Renal cortex interstitium (tissue), 11 donors: Measurements from ENCODE around the gene VASN. TPM values are rescaled to one million over a fixed set of nuclear protein-coding genes. Genes with fewer than 3 reads are reported as not detected.

ENCODE experiments used
- DNase-seq, 11 donors: peaks; one replicate each; pipeline ENCODE4 v3.0.0-alpha.2; 2013; ENCODE audit warnings: low read depth in 9 of 11, low spot score in 4 of 11; ENCODE audit errors: extremely low read depth in 1 of 11
- polyA plus RNA-seq, 3 donors: library from polyadenylated mRNA; unstranded; fragments of 120-200 nt; gene quantifications; one replicate each; pipeline ENCODE4 v1.2.1, GENCODE V29; 2013; ENCODE audit not compliant: insufficient read length in 3 of 3

Gene VASN
- polyA plus RNA-seq, 3 donors, result 30.0 to 64.1 (median 57.5) TPM

DNA sequence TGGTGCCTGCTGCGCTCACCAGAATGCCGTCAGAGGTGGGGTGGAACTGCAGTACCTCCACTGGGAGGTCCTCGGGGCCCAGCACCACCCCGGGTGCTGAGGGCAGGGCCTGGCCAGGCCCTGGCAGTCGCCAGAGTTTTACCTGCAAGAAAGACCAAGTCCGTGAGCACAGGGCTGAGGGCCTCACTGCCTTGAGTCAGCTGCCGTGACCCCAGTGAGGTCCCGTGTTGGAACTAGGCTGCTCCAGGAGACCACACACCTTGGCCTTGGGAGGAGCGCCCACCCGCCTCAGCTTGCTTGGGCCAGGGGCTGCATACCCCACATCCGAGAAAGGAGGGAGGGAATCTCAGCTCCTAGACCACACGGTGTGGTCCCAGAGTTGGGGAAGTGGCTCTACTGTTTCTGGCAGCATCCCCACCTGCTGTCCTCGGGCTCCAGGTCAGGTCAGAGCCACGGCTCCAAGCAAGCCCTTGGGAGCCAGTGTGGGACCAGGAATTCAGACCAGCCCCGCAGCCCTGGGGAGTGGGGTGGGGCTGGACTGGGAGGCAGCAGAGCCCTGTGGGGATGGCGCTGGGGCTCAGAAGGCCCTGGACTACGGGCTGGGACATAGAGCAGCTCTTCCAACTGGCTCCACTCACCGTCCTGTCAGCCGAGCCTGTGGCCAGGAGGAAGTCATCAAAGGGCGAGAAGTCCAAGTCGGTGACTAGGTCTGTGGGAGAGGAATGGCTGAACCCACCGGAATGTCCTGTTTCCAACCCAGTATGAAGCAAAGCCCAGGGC lies 36.1 kb downstream of the VASN start:
- no peak for DNase-seq

DNA sequence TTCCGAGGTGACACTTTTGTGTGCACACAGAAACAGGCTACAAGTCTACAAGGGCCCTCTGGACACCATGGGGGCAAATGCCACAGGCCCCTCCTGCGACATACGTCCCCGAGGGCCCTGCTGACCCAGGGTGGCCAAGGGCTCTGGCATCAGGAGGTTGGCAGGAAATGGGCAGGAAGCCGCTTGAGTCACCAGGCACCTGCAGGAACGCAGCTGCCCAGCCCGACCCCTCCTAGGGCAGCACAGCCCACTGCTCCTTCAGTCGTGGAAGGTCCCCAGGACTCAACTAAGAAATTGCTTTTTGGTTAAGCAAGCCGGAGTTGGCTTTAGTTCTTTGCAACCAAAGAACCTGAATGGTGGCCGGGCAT lies 36.7 kb downstream of the VASN start:
- no peak for DNase-seq

DNA sequence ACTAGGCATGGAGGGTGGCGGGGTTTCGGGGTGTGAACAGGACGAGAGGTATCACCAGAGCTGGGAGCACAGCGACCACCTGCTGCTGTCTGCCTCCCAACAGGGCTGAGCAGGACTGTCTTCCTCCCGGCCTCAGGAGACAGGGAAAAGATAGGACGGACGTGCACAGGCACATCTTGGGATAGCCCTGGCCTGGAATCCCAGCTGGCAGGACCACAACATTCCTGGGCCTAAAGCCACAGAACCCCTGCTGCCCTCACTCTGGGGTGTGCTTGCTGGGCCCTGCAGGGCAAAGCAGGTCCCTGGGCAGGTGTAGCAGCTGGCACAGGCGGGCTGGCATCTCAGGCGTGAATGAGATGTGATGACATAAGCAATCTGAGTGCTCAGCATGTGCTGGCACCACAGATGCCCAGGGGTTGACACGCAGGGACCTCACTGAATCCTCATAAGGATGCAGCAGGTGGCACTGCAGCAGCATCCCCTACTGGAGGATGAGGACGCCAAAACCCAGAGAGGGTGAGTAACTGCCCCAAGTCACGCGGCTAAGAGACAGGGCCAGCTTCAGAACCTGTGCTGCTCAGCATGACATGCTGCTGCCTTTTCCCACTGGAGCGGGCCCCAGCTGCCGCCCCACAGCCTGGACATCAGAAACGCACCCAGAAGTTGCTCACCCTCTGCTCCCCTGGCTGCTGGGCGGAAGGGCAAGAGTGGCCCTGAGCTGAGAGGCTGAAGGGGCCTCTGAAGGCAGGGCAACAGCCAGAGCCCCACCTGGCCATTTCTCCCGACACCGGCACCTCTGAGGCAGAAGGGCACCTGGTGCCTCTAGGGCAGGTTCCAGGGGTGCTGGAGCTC lies 37.7 kb downstream of the VASN start:
- no peak for DNase-seq

DNA sequence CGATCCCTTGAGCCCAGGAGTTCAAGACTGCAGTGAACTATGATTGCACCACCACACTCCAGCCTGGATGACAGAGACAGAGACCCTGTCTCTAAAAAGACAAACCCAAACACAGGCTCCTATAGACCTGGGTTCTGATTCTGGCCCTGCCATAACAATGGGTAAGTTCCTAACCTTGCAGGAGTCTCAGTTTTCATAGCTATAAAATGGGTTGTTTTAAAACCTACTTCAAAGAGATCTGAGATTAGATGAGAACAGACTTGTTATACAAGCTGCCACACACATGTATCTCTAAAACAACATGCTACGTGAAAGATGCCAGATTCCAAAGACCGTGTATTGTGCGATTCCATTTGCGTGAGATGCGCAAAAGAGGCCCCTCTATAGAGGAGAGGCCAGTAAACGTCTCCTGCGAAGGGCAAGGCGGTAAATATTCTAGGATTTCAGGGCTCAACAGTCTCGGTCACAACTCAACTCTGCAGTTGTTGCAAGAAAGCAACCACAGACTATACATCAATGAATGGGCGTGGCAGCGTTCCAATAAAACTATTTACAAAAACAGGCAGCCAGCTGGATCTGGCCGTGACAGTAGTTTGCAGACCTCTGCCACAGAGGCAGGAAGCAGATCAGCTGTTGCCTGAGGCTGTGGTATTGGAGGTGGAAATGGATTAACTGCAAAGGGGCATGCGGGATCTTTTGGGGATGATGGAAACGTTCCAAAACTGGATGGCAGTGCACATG lies 38.9 kb downstream of the VASN start:
- DNase-seq, result peak in 6 of 11 donors; percentile 61 to 84 (median 75)

DNA sequence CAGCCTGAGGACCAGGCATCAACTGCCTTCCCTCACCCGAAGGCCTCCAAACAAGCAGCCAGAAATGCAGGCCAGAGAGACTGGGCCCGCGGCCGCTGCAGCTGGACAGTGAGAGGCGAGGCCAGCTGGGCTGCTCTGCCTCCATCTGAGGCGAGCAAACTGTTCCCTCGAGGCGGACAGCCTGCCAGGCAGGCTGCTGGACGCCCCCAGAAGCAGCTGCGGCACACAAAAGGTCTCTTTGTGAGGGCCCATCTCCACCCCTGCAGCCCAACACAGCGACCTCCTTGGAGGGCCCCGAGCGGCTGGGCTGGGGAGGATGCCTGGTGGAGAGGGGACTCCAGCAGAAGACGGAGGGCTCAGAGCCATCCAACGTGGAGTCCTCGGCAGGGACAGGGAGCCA lies 40.0 kb downstream of the VASN start:
- DNase-seq, result no peak

DNA sequence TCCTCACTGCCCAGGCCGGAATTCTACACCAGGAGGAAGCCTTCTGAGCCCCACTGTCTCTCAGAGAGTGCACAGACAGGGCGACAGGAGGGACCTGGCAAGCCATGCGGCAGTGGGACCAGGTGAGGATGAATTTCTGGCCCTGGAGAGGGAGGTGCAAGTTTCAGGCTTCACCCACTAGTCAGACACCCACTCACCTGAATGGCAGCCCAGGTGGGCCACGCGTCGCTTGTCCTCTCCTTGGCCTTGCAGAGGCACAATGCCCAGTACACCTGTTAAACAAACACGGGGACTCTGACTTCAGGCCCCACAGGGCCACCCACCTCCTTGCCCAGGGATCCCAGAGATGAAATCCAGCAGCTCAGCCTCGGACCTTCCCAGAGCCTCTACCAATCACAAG lies 40.5 kb downstream of the VASN start:
- DNase-seq, result no peak

DNA sequence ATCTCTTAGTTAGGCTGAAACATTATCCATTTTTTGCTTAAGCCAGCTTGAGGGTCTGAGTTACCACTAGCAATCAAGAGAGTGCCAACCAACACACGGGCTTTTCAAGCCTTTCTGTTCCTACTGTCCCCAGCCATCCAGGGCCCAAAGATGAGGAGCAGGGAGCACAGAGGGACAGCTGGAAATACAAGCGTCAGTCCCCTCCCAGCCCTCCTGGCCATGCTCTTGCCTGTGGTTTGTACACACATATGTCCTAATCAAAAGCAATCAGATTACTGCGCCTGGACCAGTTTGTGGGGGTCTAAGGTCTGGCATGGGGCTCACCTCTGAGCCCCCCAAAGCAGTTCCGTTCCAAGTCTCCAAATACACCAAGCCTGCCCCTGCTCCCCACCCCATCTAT lies 41.2 kb downstream of the VASN start:
- no peak for DNase-seq

DNA sequence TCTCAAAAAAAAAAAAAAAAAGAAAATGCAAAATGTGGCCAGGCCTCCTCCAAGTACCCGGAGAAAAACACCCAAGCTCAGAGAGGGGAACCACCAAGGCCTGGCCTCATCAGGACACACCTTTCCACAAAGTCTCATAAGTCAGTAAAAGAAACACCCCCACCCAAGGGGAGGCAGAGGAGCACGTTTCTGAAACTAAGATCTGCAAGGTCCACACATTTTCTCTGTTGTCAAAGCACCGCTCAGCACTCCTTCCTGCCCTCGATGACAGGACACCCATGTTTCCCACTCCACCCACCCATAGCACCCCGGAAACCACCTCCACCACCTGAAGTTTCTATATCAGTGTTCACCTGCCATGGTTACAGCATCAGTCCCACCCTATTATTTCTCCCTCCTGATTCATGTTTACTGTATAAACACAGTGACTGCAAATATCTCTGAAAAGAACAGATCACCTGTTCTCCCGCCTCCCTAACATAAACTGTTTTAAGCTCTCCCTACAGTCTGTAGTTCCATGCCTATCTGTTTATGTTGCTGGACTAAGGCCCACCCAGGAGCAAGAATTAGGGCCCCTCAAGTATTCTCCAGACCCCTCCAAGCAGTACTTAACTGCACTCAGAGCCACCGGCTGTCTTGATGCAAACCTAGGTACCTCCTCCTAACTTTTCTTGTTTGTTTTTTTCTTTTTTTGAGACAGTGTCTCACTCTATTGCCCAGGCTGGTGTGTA lies 42.7 kb downstream of the VASN start:
- no peak for DNase-seq

DNA sequence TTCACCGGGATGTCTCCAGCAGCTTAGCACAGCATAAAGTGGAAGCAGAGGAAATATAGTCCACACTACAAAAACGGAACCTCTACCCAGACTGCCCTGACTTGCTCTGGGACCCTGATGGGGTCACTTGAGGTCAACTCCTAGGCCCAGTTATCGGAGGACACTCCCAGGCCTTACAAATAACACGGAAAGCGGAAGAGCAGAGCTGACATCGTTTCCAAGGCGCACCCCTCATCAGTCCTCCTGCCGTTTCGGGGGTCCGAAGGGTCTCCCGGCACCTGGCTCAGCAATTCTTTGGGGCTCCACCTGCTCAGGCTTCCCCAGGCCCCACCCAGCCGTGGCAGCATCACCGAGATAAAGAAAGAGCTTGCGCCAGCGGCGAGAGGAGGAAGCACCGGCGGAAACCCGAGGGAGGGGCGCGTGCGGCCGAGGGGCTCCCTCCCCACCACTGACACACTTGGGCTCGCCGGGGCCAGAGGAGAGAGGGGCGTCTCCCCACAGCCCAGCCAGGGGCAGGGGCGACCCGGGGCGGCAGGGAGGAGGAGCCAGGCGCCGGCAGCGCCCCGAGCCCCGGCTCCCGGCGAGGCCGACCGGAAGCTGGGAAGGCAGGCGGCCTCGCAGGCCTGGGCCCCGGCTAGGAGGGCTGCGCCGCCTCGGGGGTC lies 44.0 kb downstream of the VASN start:
- DNase-seq, result no peak

DNA sequence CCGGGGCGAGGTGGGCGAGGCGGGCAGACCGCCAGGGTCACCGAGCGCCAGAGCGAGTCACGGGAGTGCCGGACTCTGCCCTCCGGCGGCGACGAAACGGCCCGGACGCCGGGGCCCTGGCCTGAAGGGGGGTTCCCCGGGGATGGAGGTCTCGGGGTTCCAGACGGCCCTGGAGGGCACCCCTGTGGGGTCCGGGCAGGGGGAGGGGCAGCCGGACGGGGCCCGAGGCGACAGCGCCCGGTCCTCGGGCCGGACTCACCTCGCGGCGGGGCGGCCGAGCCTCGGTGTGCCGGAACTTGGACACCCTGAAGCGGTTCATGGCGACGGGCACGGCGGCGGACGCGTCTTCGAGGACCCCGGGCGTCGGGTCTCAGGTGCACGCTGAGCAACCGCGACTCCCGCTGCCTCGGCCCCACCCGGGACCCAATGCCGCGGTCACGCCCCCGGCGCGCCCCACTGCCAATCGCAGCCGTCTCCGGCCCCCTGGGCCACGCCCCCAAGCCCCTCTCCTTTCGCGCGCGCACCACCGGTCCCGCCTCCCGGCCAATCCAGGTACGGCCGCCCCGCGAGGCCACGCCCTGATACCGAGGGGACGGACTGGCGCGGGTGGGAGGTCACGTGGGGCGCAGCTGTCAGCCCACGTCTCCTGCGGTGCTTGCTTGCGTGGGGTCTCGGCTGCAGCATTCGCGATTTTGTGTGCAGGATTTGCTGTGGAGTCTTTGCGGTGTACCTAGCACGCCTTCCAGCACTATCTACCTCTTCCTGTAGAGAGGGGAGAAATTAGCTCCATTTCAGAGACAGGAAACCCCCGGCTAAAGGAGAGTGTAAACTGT lies 44.8 kb downstream of the VASN start, which contains the start of gene CORO7:
Gene CORO7, minus strand, starts transcription at position 397 of the 833 bp plus-strand sequence. Its CDS starts 78 bp downstream, at position 319.
- peak in 9 of 11 donors; percentile 68 to 87 (median 82) for DNase-seq

DNA sequence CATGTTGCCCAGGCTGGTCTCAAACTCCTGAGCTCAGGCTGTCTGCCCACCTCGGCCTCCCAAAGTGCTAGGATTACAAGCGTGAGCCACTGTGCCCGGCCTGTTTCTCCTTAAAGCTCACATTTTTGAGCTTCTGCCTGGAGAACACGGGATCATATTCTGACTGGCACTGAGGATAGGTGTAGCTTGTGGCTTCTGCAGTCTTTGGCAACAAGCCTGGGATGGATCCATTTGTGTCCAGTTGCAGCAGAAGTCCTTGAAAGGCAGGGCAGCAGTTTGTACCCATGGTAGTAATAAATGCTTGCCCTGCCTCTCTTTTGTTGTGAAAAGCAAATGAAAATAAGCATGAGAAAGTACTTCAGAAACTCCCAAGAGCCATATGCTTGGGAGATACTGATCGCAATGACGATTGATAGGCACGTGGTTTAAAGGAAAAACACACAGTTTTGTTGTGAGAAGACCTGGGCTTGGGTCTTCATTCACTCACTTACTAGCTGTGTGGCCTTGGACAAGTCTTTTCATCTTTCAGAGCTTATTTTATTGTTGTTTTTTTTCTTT lies 47.8 kb downstream of the VASN start:
- DNase-seq, result no peak

DNA sequence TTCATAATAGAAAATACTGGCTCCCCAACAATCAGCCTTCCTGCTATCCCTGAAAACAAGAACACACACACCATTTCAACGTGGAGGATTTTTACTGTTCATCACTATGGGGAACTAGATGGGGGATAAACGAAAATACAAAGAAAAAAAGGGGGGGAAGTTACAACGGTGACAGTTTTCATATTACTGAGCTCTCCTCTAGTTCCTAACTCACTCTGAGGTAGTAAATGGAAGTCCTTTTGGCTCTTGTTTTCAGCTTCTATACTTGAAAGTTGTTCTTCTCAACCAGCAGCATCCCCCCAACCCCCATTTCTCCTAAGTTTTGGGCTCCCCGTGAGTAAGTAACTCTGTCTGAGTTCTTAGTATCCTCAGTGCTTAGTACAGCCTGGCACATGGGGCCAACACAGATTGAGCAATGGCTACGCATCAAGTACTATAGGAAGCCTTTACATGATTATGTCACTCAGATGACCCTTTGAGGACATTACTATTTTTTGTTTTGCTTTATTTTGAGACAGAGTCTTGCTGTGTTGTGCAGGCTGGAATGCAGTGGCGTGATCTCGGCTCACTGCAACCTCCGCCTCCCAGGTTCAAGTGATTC lies 49.0 kb downstream of the VASN start:
- no peak for DNase-seq

DNA sequence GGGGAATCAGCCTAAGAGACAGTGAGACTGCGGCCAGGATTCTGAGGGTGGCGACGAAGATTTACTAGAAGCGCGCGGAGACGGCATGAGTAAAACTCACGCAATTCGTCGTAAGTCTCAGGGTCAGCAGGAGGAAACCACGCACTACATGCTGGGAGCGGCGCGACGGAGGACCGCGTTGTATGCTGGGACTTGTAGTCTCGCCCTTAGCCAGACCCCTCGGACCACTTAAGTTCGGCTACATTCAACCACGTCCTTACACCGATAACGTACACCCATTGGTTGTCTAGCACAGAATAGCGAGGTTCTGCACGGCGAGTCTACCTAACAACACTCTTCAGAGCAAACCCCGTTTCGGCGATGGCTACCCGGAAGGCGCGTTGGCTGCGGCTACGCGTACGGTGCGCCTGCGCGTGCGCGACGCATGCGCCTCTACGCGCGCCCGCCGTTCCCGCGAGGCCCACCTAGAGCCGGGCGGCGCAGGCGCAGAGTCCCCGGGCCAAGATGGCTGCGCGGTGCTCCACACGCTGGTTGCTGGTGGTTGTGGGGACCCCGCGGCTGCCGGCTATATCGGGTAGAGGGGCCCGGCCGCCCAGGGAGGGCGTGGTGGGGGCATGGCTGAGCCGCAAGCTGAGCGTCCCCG lies 53.9 kb downstream of the VASN start, which contains the start of gene DNAJA3:
Gene DNAJA3, plus strand, starts transcription at position 491 of the 643 bp plus-strand sequence. Its CDS starts 14 bp downstream, at position 505.
- peak; percentile 77 to 95 (median 91) for DNase-seq

DNA sequence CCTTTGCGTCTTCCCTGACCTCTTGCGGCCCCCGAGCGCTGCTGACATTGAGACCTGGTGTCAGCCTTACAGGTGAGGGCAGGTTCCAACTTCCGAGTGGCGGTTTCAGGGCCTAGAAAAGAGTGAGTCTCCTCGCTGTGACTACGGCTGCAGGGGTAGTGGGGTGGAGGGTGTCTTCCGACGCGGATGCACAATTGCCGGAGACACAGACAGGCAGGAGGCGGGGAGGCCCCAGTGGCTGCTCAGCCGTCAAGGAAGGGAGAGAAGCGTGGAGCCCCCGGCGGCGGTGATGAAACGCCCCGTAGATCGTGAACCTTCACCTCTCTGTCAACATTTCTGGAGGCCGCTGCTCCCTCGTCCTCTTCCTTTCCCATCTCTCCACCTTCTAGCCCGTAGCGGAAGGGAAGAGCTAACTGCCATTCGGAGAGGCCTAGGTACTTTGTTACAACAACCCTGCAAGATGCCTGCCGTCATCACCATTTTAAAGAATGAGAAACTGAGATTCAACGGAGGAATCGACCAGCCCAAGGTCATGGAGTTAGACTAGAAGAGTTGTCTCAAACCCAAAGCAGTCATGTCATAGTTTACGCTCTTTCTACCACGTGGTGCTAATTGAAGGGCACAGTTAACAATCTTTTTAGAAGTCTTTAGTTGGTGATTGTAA lies 54.5 kb downstream of the VASN start:
- no peak for DNase-seq

DNA sequence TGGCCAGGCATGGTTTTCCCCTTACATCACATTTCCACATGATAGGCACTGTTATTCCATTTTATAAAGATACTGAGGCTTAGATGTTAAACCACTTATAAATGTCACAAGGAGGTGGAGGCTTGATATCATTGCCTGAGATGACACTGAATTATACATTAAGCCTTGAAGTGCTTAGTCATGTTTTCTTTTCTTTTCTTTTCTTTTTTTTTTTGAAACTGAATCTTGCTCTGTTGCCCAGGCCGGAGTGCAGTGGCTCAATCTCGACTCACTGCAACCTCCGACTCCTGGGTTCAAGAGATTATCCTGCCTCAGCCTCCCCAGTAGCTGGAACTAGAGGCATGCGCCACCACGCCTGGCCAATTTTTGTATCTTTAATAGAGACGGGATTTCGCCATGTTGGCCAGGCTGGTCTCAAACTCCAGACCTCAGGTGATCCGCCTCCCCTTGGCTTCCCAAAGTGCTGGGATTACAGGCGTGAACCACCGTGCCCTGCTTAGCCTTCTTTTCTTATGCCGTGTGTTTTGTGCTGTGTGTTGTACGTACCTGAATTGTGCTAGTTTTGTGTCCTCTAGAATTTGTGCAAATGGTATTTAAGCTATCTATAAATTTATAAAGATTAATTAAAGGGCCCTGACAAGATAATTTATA lies 55.2 kb downstream of the VASN start:
- no peak for DNase-seq
